ENCODE results near the gene HPD.
A peak's percentile ranks its signal among the peaks of the same experiment; 100 is the strongest.
"Not testable (repeated sequence)": the region's sequence is repeated elsewhere in the genome, so short reads cannot be mapped to it uniquely, and the experiment has no call there.

HPD gene

DNA sequence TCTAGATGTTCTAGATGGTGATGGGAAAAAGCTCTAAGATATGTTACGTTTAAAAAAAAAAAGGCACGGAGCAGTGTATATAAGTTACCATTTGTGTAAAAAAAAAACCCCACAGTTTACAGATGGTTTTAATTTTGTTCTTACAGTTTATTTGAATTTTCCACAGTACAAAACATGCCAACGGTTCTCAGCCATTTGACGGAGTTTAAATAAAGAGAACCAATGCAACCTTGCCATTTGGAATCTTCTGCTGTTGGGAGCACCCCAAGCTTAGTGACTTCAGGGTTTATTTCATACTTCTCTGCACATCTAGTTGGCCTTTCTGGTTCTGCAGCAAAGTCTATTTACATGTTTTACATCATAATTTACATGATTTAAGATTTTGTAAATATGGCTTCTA lies 7.7 kb upstream of the HPD start:
- no peak for DNase-seq (ENCODE audit: low read depth in 2 of 2, low spot score in 1 of 2)

DNA sequence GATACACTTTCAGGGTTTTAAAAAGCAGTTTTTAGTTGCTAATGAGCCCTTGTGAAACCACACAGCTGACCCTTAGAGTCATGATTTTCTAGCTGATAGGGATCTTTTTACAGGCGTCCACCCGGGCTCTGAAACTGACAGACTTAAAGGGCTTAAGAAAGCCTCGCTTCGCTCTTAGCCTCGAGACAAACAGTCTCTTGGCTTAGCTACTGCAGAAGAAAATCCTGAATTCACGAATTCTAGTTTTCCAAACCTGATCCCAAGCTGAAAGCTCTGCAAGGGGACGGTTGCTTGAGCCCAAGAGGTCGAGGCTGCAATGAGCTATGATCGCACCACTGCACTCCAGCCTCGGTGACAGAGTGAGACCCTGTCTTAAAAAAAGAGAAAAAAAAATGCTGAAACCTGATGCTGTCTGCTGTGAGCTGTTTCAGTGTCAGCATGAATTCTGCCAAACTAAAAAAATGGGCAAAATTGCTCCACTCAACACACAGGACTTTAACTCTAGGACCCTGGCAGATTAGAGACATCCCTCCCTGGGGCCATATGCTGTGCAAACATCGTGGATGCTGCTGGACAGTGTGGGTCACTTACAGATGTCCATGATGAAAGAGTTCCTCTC lies 3.1 kb upstream of the HPD start:
- no peak for DNase-seq (ENCODE audit: low read depth in 2 of 2, low spot score in 1 of 2)

DNA sequence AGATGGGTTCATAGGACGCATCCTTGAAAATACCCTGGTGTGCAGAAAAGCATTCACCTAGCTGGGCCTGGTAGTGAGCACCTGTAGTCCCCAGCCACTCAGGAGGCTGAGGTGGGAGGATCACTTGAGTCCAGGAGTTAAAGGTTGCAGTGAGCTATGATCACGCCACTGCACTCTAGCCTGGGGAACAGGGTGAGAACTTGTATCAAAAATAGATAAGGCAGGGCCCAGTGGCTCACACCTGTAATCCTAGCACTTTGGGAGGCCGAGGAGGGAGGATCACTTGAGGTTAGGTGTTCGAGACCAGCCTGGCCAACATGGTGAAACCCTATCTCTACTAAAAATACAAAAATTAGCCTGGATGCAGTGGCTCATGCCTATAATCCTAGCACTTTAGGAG lies 2.0 kb upstream of the HPD start:
- DNase-seq (ENCODE audit: low read depth in 2 of 2, low spot score in 1 of 2) = not testable (repeated sequence)

GRCh38 chr12:121860257-121860656 lies 1.6 kb upstream of the HPD start:
- DNase-seq (ENCODE audit: low read depth in 2 of 2, low spot score in 1 of 2) = no peak

GRCh38 chr12:121858318-121858661 lies 369 bp downstream of the HPD start:
- DNase-seq (ENCODE audit: low read depth in 2 of 2, low spot score in 1 of 2) = no peak

GRCh38 chr12:121857322-121858246 lies 1.1 kb downstream of the HPD start:
- DNase-seq (ENCODE audit: low read depth in 2 of 2, low spot score in 1 of 2) = no peak

- DNase-seq (ENCODE audit: low read depth in 2 of 2, low spot score in 1 of 2) = not testable (repeated sequence)
Observed at GRCh38 chr12:121852392-121852791, 6.3 kb downstream of the HPD start.

DNA sequence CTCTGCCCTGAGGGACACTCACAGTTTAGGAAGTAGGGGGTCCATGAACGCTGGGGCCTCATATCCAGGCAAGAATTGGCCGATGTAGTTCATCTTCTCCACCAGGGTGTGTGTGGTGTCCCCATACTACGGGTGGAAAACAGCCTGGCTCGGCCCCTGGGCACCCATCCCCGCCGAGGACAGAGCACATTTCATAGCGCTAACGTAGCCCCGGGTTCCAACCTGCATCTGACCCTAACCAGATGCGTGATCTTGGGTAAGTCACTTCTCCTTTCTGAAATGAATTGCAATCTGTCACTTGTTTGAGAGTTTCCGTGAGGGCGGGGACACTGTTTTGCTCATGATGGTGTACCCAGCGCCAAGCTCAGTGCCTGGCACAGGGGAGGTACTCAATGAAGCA lies 9.0 kb downstream of the HPD start:
- no peak for DNase-seq (ENCODE audit: low read depth in 2 of 2, low spot score in 1 of 2)

- DNase-seq (ENCODE audit: low read depth in 2 of 2, low spot score in 1 of 2) = no peak
Observed at GRCh38 chr12:121849211-121849610, 9.4 kb downstream of the HPD start.

DNA sequence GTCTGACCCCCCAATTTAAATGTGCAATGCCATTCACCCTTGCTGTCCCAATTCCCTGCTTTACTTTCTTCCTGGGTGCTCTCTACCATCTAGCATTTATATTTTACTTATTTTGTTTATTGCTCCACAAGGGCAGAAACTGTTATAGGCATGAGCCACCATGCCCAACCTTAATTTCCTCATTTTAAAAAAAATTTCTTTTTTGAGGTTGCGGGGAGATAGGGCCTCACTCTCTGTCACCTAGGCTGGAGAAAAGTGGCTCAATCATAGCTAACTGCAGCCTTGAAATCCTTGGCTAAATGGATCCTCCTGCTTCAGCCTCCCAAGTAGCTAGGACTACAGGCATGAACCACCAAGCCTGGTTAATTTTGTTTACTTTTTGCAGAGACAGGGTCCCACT lies 13.0 kb downstream of the HPD start:
- DNase-seq (ENCODE audit: low read depth in 2 of 2, low spot score in 1 of 2) = no peak

DNA sequence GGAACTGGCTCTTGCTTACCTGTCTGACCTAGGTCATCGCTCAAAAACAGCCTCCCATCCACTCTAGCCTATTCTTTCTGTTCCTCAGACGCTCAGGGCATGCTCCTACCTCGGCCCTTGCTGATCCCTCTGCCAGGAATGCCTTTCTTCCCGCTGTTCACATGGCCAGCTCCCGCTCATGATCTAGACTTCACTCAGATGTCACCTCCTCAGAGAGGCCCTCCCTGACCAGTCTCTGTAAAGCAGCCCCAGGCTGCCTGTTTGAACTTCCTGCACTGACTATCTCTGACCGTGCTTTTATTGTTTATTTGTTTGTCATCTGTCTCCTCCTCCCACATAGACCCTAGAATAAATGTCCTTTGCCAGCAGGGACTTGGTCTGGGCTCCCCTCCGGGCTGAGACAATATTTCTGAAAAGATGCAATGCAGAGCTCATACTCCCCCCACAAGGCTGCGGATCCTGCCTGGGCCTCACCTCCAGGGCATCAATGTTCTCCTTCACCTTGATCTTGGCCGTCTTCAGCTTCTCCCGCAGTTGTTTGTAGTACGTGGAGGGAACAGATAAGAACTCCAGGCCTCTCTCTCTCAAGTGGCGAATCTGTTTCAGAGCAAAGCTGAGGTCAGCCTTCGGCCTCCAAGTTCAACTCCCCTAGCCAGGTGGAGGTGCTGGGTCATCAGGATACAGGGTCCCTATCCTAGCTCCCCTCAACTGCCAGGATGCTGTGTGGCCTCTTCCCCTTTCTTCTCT lies 15.2 kb downstream of the HPD start:
- no peak for DNase-seq (ENCODE audit: low read depth in 2 of 2, low spot score in 1 of 2)

- no peak for DNase-seq (ENCODE audit: low read depth in 2 of 2, low spot score in 1 of 2)
Observed at GRCh38 chr12:121839993-121840761, 18.5 kb downstream of the HPD start.

- DNase-seq (ENCODE audit: low read depth in 2 of 2, low spot score in 1 of 2) = peak; percentile 98 to 99
Observed at GRCh38 chr12:121839106-121839992, 19.3 kb downstream of the HPD start.

- no peak for DNase-seq (ENCODE audit: low read depth in 2 of 2, low spot score in 1 of 2)
Observed at GRCh38 chr12:121838126-121838525, 20.5 kb downstream of the HPD start.

DNA sequence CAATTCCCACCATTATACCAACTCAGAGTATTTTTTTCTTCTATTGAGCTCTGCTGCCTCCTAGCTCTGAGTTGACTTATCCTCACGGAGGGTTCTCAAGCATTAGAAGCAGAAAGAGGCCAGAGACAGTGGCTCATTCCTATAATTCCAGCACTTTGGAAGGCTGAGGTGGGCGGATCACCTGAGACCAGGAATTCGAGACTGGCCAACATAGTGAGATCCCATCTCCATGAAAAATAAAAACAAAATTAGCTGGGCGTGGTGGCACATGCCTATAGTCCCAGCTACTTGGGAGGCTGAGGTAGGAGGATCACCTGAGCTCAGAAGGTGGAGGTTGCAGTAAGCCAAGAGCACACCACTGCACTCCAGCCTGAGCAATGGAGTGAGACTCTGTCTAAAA lies 21.0 kb downstream of the HPD start:
- DNase-seq (ENCODE audit: low read depth in 2 of 2, low spot score in 1 of 2) = no peak

DNA sequence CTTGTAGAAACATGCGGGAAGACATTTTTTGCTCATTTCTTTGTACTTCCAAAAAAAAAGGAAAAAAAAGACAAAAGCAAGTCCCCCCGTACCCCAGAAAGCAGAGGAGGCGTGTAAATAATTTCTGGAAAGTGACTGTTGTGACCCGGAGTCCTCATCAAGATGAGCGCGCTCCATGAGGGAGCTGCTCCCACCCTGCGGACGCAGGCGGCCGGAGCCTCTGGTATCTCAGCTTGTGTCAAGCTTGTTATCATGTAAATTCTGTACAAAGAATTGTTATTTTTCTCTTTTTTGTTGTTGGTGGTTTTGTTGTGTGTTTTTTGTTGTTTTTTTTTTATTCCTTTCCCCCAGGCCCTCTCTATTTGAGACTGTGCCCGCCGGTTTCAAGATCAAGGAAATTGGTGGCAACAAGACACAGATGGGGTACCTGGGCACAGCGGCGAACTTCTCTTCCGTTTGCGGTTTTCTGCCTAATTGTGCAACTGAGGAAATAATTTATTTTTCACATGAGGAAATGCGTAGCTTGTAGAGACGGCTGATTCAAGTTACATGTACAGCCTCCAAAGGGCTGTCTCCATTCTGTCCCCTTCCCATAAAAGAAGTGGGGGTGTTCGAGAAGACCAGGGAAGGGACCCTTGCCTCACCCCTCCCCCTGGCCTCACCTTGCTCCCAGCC lies 27.0 kb downstream of the HPD start:
- DNase-seq (ENCODE audit: low read depth in 2 of 2, low spot score in 1 of 2) = no peak

GRCh38 chr12:121830588-121831265 lies 27.9 kb downstream of the HPD start:
- DNase-seq (ENCODE audit: low read depth in 2 of 2, low spot score in 1 of 2) = no peak

DNA sequence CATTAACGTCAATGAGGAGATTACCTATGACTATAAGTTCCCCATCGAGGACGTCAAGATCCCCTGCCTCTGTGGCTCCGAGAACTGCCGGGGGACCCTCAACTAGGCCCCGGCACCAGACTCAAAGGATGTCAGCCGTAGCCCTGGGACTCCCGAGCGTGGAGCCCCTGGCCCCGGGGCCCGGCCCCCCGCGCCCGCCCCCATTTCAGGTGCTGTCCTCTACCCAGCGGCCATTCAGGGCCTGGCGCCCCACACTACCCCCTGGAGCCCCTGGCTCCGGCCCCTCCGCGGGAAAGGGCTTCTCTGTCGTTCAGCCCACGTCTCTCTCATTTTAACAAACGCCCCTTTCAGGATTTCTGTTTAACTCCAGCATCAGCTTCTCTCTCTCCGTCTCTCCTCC lies 28.5 kb downstream of the HPD start:
- no peak for DNase-seq (ENCODE audit: low read depth in 2 of 2, low spot score in 1 of 2)

DNA sequence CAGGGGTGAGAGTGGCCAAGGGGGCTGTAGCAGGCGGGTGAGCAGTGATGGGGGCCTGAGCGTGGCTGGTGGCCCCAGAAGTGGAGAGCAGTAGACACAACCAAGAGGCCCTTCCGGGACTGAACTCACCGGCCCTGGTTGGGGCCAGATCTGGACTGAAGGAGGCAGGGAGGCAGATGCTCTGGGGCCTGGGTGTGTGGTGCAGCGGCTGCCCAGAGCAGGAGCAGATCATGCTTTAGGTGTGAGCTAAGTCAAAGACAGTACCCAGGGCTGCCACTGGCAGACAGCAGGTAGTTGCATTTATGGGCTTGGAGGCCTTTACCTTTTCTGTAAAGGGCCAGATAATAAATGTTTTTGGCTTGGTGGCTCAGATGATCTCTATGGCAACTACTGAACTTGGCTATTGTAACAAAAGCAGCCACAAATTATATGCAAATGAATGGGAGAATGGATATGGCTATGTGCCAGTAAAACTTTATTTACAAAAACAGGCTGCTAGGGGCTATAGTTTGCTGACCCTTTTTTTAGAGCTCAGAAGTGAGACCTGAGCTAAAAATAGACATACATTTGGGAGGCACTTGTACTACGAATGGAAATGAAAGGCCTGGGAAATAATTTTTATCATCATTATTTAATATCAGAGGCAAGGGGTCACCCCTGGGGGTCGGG lies 29.3 kb downstream of the HPD start:
- no peak for DNase-seq (ENCODE audit: low read depth in 2 of 2, low spot score in 1 of 2)
